Mesodermal cell (in vitro differentiated cells): ENCODE measurements around the gene ZFP62.
"Not testable (repeated sequence)": the region's sequence is repeated elsewhere in the genome, so short reads cannot be mapped to it uniquely, and the experiment has no call there.

Experiments used
- H3K27ac ChIP-seq: 2 replicates; pipeline ENCODE4 v1.7.0; 2013; ENCODE audit warnings: mild to moderate bottlenecking, low read depth, low read length, moderate library complexity; ENCODE audit not compliant: severe bottlenecking
- H3K36me3 ChIP-seq: 2 replicates; pipeline ENCODE4 v1.7.1; 2013; ENCODE audit warnings: mild to moderate bottlenecking, low read length, moderate library complexity; ENCODE audit not compliant: control insufficient read depth, insufficient read depth
- H3K4me1 ChIP-seq: one replicate; pipeline ENCODE4 v1.7.1; 2013; ENCODE audit warnings: mild to moderate bottlenecking, low read length; ENCODE audit not compliant: insufficient read depth, control insufficient read depth, poor library complexity, severe bottlenecking
- H3K4me3 ChIP-seq: 2 replicates; pipeline ENCODE4 v1.7.0; 2013; ENCODE audit warnings: low read length, control low read depth, mild to moderate bottlenecking; ENCODE audit not compliant: insufficient read depth, poor library complexity, severe bottlenecking; ENCODE audit errors: extremely low read depth
- H3K9me3 ChIP-seq: 2 replicates; pipeline ENCODE4 v1.7.1; 2013; ENCODE audit warnings: mild to moderate bottlenecking, low read length, moderate library complexity; ENCODE audit not compliant: control insufficient read depth
- WGBS, 2 experiments: methylation state at CpG; one replicate each; pipeline ENCODE4 v1.1.5; 2013; ENCODE audit warnings: missing lambda C conversion rate in 2 of 2; ENCODE audit not compliant: insufficient coverage in 2 of 2; 5-methylcytosine and 5-hydroxymethylcytosine counted together

Gene ZFP62

GRCh38 chr5:180889381-180889780, 28.3 kb upstream of the ZFP62 start:
- no peaks in the 10 kb centered on the region for H3K4me1 ChIP-seq
- H3K9me3 ChIP-seq = no peaks in the 10 kb centered on the region
- H3K27ac ChIP-seq = no peak overlapping the region
- 79 to 82% methylated on average over 5 to 7 of the region's 7 CpGs for WGBS, 2 experiments
- H3K36me3 ChIP-seq = no peaks in the 10 kb centered on the region
- no peak overlapping the region for H3K4me3 ChIP-seq

GRCh38 chr5:180885845-180886529, 24.9 kb upstream of the ZFP62 start:
- not testable (repeated sequence) for H3K9me3 ChIP-seq, H3K4me3 ChIP-seq, H3K27ac ChIP-seq, H3K4me1 ChIP-seq, H3K36me3 ChIP-seq
- 55 to 71% methylated on average over 9 to 11 of the region's 11 CpGs for WGBS, 2 experiments

- Histone ChIP-seq H3K4me1 (no peaks in the 10 kb centered on the region), H3K36me3 (no peaks in the 10 kb centered on the region), H3K4me3 (no peak overlapping the region), H3K27ac (no peak overlapping the region), H3K9me3 (no peaks in the 10 kb centered on the region)
- WGBS, 2 experiments = 86 to 90% methylated on average over 7 to 9 of the region's 10 CpGs
These were observed 14.9 kb upstream of the ZFP62 start for GRCh38 chr5:180875860-180876426.

- 78 to 87% methylated on average over 8 to 9 of the region's 12 CpGs for WGBS, 2 experiments
- Histone ChIP-seq H3K4me1 (no peaks in the 10 kb centered on the region), H3K36me3 (no peaks in the 10 kb centered on the region), H3K27ac (no peak overlapping the region), H3K9me3 (no peaks in the 10 kb centered on the region), H3K4me3 (no peak overlapping the region)
These were observed 13.9 kb upstream of the ZFP62 start for GRCh38 chr5:180874804-180875582.

GRCh38 chr5:180873615-180874520, 12.8 kb upstream of the ZFP62 start:
- Histone ChIP-seq H3K4me1 (no peaks in the 10 kb centered on the region), H3K36me3 (no peaks in the 10 kb centered on the region), H3K27ac (no peak overlapping the region), H3K4me3 (no peak overlapping the region), H3K9me3 (no peaks in the 10 kb centered on the region)
- WGBS, 2 experiments = 74 to 87% methylated on average over 11 to 13 of the region's 13 CpGs

- Histone ChIP-seq H3K9me3 (no peaks in the 10 kb centered on the region), H3K27ac (no peak overlapping the region), H3K4me1 (no peaks in the 10 kb centered on the region), H3K4me3 (no peak overlapping the region), H3K36me3 (no peaks in the 10 kb centered on the region)
- 80 to 86% methylated on average over 6 to 9 of the region's 9 CpGs for WGBS, 2 experiments
These were observed 11.3 kb upstream of the ZFP62 start for GRCh38 chr5:180872419-180872818.

- H3K4me3 ChIP-seq = no peak overlapping the region
- 67 to 75% methylated on average over 11 to 15 of the region's 16 CpGs for WGBS, 2 experiments
These were observed 9.4 kb upstream of the ZFP62 start for GRCh38 chr5:180870276-180871068.

GRCh38 chr5:180869587-180869986, 8.5 kb upstream of the ZFP62 start:
- Histone ChIP-seq H3K4me1 (no peaks in the 10 kb centered on the region), H3K4me3 (no peak overlapping the region), H3K9me3 (no peaks in the 10 kb centered on the region), H3K36me3 (no peaks in the 10 kb centered on the region), H3K27ac (no peak overlapping the region)
- WGBS, 2 experiments = 83 to 100% methylated on average over 1 of the region's 1 CpG

More at GRCh38 chr5:180870276-180871068, 9.4 kb upstream of the ZFP62 start:
- Histone ChIP-seq H3K27ac (no peak overlapping the region), H3K9me3 (no peaks in the 10 kb centered on the region), H3K4me1 (no peaks in the 10 kb centered on the region), H3K36me3 (no peaks in the 10 kb centered on the region)

- Histone ChIP-seq H3K36me3 (no peaks in the 10 kb centered on the region), H3K4me3 (no peak overlapping the region), H3K9me3 (no peaks in the 10 kb centered on the region), H3K27ac (no peak overlapping the region), H3K4me1 (no peaks in the 10 kb centered on the region)
- 0% methylated on average over 3 of the region's 3 CpGs; no CpG with 5 or more reads in 1 of the 2 experiments for WGBS, 2 experiments
These were observed 7.9 kb upstream of the ZFP62 start for GRCh38 chr5:180868960-180869359.

GRCh38 chr5:180866985-180867384, 5.9 kb upstream of the ZFP62 start:
- Histone ChIP-seq H3K27ac (no peak overlapping the region), H3K9me3 (no peaks in the 10 kb centered on the region), H3K4me1 (no peaks in the 10 kb centered on the region), H3K36me3 (no peaks in the 10 kb centered on the region), H3K4me3 (no peak overlapping the region)
- 82 to 88% methylated on average over 3 to 7 of the region's 10 CpGs for WGBS, 2 experiments
